SK-N-SH (cell line): Measurements from ENCODE around the gene CUL4B. TPM values are rescaled to one million over a fixed set of nuclear protein-coding genes. Genes with fewer than 3 reads are reported as not detected.
A peak's percentile ranks its signal among the peaks of the same experiment; 100 is the strongest.

Experiments
- CTCF ChIA-PET: fragments of 300-600, 350-600 bp; formaldehyde crosslinking; extraction: SDS; loops from one replicate; lab custom pipeline; 2021; lab: Yijun Ruan, JAX
- POLR2A ChIA-PET: fragments of 350-600 bp; sonication (Branson Sonifier 250); formaldehyde crosslinking; extraction: SDS; loops from one replicate; lab custom pipeline; 2020; ENCODE audit warnings: antibody characterized with exemption, inconsistent platforms; lab: Yijun Ruan, JAX
- DNase-seq: peaks from one replicate; pipeline ENCODE4 v3.0.0; 2012
- H2AFZ ChIP-seq: fragments of 200-600 bp; sonication (generic); 2 replicates; pipeline ENCODE4 v1.8.1; 2016; ENCODE audit warnings: antibody characterized with exemption, mild to moderate bottlenecking, low read depth
- H3F3A ChIP-seq: fragments of 200-600 bp; sonication (generic); replicated peaks from 2 replicates; pipeline ENCODE3; 2016; ENCODE audit warnings: antibody characterized with exemption, mild to moderate bottlenecking; ENCODE audit not compliant: insufficient read depth
- H3K27ac ChIP-seq, 2 experiments: fragments of 200-500 bp in 1 of 2; fragments of 200-600 bp in 1 of 2; sonication (Bioruptor generic) in 1 of 2; sonication (generic), shearing (Covaris generic) in 1 of 2; 2 replicates each; pipeline versions ENCODE4 v1.5.1 to v1.6.1; 2014 to 2016; ENCODE audit warnings: low read depth in 2 of 2, inconsistent platforms in 1 of 2, low read length in 1 of 2, mild to moderate bottlenecking in 1 of 2, mixed read lengths in 1 of 2
- H3K27me3 ChIP-seq: fragments of 200-600 bp; sonication (generic), shearing (Covaris generic); 2 replicates; pipeline ENCODE4 v1.6.1; 2016; ENCODE audit warnings: mixed run types; ENCODE audit not compliant: insufficient read depth
- H3K36me3 ChIP-seq, 2 experiments: fragments of 200-500 bp in 1 of 2; fragments of 200-600 bp in 1 of 2; sonication (Bioruptor generic) in 1 of 2; sonication (generic) in 1 of 2; replicated peaks in 1 of 2; 2 replicates each; pipeline versions ENCODE3 to v1.5.1; 2014 to 2016; ENCODE audit warnings: low read length in 1 of 2, mild to moderate bottlenecking in 1 of 2; ENCODE audit not compliant: insufficient read depth in 2 of 2, control insufficient read depth in 1 of 2
- H3K4me1 ChIP-seq, 2 experiments: fragments of 200-500 bp in 1 of 2; fragments of 200-600 bp in 1 of 2; sonication (Bioruptor generic) in 1 of 2; sonication (generic), shearing (Covaris generic) in 1 of 2; 2 replicates each; pipeline versions ENCODE4 v1.5.1 to v1.6.1; 2014 to 2016; ENCODE audit warnings: low read depth in 1 of 2, low read length in 1 of 2, mixed run types in 1 of 2; ENCODE audit not compliant: insufficient read depth in 2 of 2, control insufficient read depth in 1 of 2
- H3K4me2 ChIP-seq: fragments of 200-600 bp; sonication (generic), shearing (Covaris generic); 2 replicates; pipeline ENCODE4 v1.6.1; 2017; ENCODE audit warnings: mixed run types
- H3K4me3 ChIP-seq, 2 experiments: fragments of 200-500 bp in 1 of 2; fragments of 200-600 bp in 1 of 2; sonication (Bioruptor generic) in 1 of 2; sonication (generic), shearing (Covaris generic) in 1 of 2; 2 replicates each; pipeline versions ENCODE4 v1.5.1 to v1.8.1; 2014 to 2016; ENCODE audit warnings: low read depth in 2 of 2, inconsistent platforms in 1 of 2, low read length in 1 of 2, mild to moderate bottlenecking in 1 of 2, mixed read lengths in 1 of 2, moderate library complexity in 1 of 2
- H3K79me2 ChIP-seq: fragments of 200-600 bp; sonication (generic); 2 replicates; pipeline ENCODE4 v1.8.1; 2017; ENCODE audit warnings: mild to moderate bottlenecking; ENCODE audit not compliant: insufficient read depth
- H3K9ac ChIP-seq: fragments of 200-600 bp; sonication (generic); 2 replicates; pipeline ENCODE4 v1.6.1; 2017; ENCODE audit warnings: mixed run types
- H3K9me2 ChIP-seq: fragments of 200-600 bp; sonication (generic); 2 replicates; pipeline ENCODE4 v1.6.1; 2017; ENCODE audit warnings: mixed run types
- H3K9me3 ChIP-seq: fragments of 200-600 bp; sonication (generic); 2 replicates; pipeline ENCODE4 v1.6.1; 2017; ENCODE audit warnings: mixed run types, mild to moderate bottlenecking, moderate library complexity
- H4K20me1 ChIP-seq: fragments of 200-600 bp; sonication (generic); 2 replicates; pipeline ENCODE4 v1.6.1; 2017; ENCODE audit warnings: mild to moderate bottlenecking, mixed run types; ENCODE audit not compliant: insufficient read depth
- CTCF ChIP-seq: fragments of 200-600 bp; sonication (generic); IDR thresholded peaks from 2 replicates; pipeline ENCODE4 v1.6.1; 2017; ENCODE audit warnings: antibody characterized with exemption, mild to moderate bottlenecking, moderate library complexity
- ELF1 ChIP-seq: IDR thresholded peaks from 2 replicates; pipeline ENCODE4 v1.4.0; 2012
- EP300 ChIP-seq, 2 experiments: IDR thresholded peaks; 2 replicates each; pipeline versions ENCODE4 v1.4.0 to v1.6.1; 2012; ENCODE audit warnings: borderline replicate concordance in 1 of 2, low read depth in 1 of 2, low read length in 1 of 2
- EZH2phosphoT487 ChIP-seq: fragments of 200-600 bp; sonication (generic); IDR thresholded peaks from 2 replicates; pipeline ENCODE4 v1.6.1; 2017; ENCODE audit warnings: low read depth, mixed run types, mild to moderate bottlenecking, antibody characterized with exemption, moderate library complexity, borderline replicate concordance
- GABPA ChIP-seq: IDR thresholded peaks from 2 replicates; pipeline ENCODE4 v1.4.0; 2012; ENCODE audit warnings: low read depth, mild to moderate bottlenecking
- GATA2 ChIP-seq: sonication (generic); formaldehyde crosslinking; IDR thresholded peaks from 2 replicates; pipeline ENCODE4 v1.5.0; 2020; ENCODE audit warnings: mild to moderate bottlenecking, missing genetic modification reagents
- MXI1 ChIP-seq: IDR thresholded peaks from 2 replicates; pipeline ENCODE4 v1.6.1; 2012; ENCODE audit warnings: mild to moderate bottlenecking, low read depth, low read length, improper control_type of control experiment
- POLR2AphosphoS5 ChIP-seq: IDR thresholded peaks from 2 replicates; pipeline ENCODE4 v1.6.1; 2012; ENCODE audit warnings: low read depth, low read length
- REST ChIP-seq: IDR thresholded peaks from 2 replicates; pipeline ENCODE4 v1.6.1; 2012; ENCODE audit warnings: mild to moderate bottlenecking, low read depth, low read length, moderate library complexity
- RFX5 ChIP-seq: IDR thresholded peaks from 2 replicates; pipeline ENCODE4 v1.6.1; 2012; ENCODE audit warnings: mild to moderate bottlenecking, improper control_type of control experiment, low read length
- RXRA ChIP-seq: IDR thresholded peaks from 2 replicates; pipeline ENCODE4 v1.4.0; 2012; ENCODE audit warnings: low read depth, mild to moderate bottlenecking, borderline replicate concordance
- TAF1 ChIP-seq: IDR thresholded peaks from 2 replicates; pipeline ENCODE4 v1.6.1; 2012; ENCODE audit warnings: low read depth, mild to moderate bottlenecking, low read length, moderate library complexity, borderline replicate concordance
- ZBTB33 ChIP-seq: IDR thresholded peaks from 2 replicates; pipeline ENCODE4 v1.4.0; 2012; ENCODE audit warnings: low read depth, borderline replicate concordance
- WGBS: methylation state at CpG from one replicate; pipeline ENCODE4 v1.1.6; 2017; ENCODE audit warnings: low lambda C conversion rate; 5-methylcytosine and 5-hydroxymethylcytosine counted together
- polyA plus RNA-seq, 3 experiments: library from polyadenylated mRNA; depleted of rRNA; stranded (reverse); fragments of >200 nt; gene quantifications; 2 replicates each; pipeline ENCODE4 v1.2.3, GENCODE V29; 2012

CUL4B gene
- polyA plus RNA-seq, 1 of the 3 experiments (the other 2 are of a cell fraction), result 24.1 TPM

- TF ChIP-seq EZH2phosphoT487 (no peak), ZBTB33 (0 out of 2 replicates have a peak, but pooled peaks have one; percentile 32), EP300 (IDR thresholded peaks at IDR 0.05; ENCODE audit: borderline replicate concordance in 1 of 2, low read depth in 1 of 2, low read length in 1 of 2) (peak in 1 of 2 experiments; percentile 38; a peak in 1 of 4 replicates), POLR2AphosphoS5 (no peak; the same call in none of the 2 replicates), MXI1 (peak; percentile 30; the same call in 1 of the 2 replicates), ELF1 (peak; percentile 63), GATA2 (no peak), RFX5 (peak; percentile 35; the same call in 1 of the 2 replicates)
Observed at GRCh38 chrX:120560842-120561633, at the start of gene CUL4B (continued).

- H3K4me3 ChIP-seq, result peak overlapping the region; percentile 85 to 91
- TF ChIP-seq RXRA (no peak), TAF1 (peak; percentile 38; the same call in 1 of the 2 replicates), ELF1 (0 out of 2 replicates have a peak, but pooled peaks have one; percentile 34), CTCF (no peak), REST (no peak), POLR2AphosphoS5 (no peak), GABPA (peak; percentile 76), MXI1 (peak; percentile 85)
- 0% methylated on average over 5 of the region's 5 CpGs for WGBS
- peak overlapping the region; percentile 84 for H2AFZ ChIP-seq
- H3K4me2 ChIP-seq, result peak overlapping the region; percentile 92
- no peaks in the 10 kb centered on the region for H3K9me2 ChIP-seq
- peak overlapping the region; percentile 90 for H3K9ac ChIP-seq
- H3K36me3 ChIP-seq, result peaks cover 22 to 25% of the 10 kb centered on the region in 2 experiments
- H3K4me1 ChIP-seq, result peaks cover 0 to 2% of the 10 kb centered on the region in 2 experiments; a peak in 2 of 4 replicates
- POLR2A ChIA-PET, result interaction anchor here (1.0 to 2.9 kb wide), 4 partner anchors 17 to 136 kb away, joined by 3 to 43 read pairs (median 4); partner anchors contain the start of genes C1GALT1C1 and CUL4B
- CTCF ChIA-PET, result interaction anchor here (0.5 to 1.4 kb wide), 4 partner anchors 14 to 152 kb away, joined by 3 to 4 read pairs (median 3); no protein-coding TSS in a partner anchor
- peak overlapping the region; percentile 93 to 95 for H3K27ac ChIP-seq
- no peaks in the 10 kb centered on the region for H3K9me3 ChIP-seq
- H4K20me1 ChIP-seq, result no peaks in the 10 kb centered on the region
- peaks cover 10% of the 10 kb centered on the region for H3F3A ChIP-seq
- H3K79me2 ChIP-seq, result peaks cover 43% of the 10 kb centered on the region
- H3K27me3 ChIP-seq, result no peaks in the 10 kb centered on the region
- DNase-seq, result peak; percentile 55
Observed at GRCh38 chrX:120604361-120604782, 43.6 kb upstream of the CUL4B start.
